K562 (cell line): ENCODE data around the gene C19orf44. TPM values are rescaled to one million over a fixed set of nuclear protein-coding genes. Genes with fewer than 3 reads are reported as not detected.

Experiments used
- CAMTA2 ChIP-seq: fragments of 250-450 bp; sonication (Bioruptor Pico); conservative IDR thresholded peaks from 2 replicates; pipeline ENCODE4 v1.5.1; 2022
- CBX1 ChIP-seq: sonication (generic); IDR thresholded peaks from 2 replicates; pipeline ENCODE4 v1.6.1; 2016; ENCODE audit warnings: antibody characterized with exemption, low read depth, mild to moderate bottlenecking
- NFYB ChIP-seq: IDR thresholded peaks from 2 replicates; pipeline ENCODE4 v1.6.1; 2011; ENCODE audit warnings: mild to moderate bottlenecking, moderate library complexity; ENCODE audit not compliant: insufficient read length; ENCODE audit errors: extremely low read depth
- STAG1 ChIP-seq: sonication (generic); formaldehyde crosslinking; IDR thresholded peaks from 2 replicates; pipeline ENCODE4 v1.5.0; 2020; ENCODE audit warnings: missing genetic modification reagents, borderline replicate concordance
- TAL1 ChIP-seq: fragments of 450-650 bp; IDR thresholded peaks from 2 replicates; pipeline ENCODE4 v1.6.1; 2016; ENCODE audit warnings: mild to moderate bottlenecking
- TCF7L2 ChIP-seq: fragments of 150-350 bp; IDR thresholded peaks from 2 replicates; pipeline ENCODE4 v1.6.1; 2016; ENCODE audit warnings: low read depth, mild to moderate bottlenecking, low read length, moderate library complexity
- ZNF586 ChIP-seq: fragments of 450-650 bp; formaldehyde crosslinking; conservative IDR thresholded peaks from 2 replicates; pipeline ENCODE4 v1.4.0; 2020; ENCODE audit warnings: mild to moderate bottlenecking, moderate library complexity
- polyA plus RNA-seq, 8 experiments: library from polyadenylated mRNA; depleted of rRNA in 4 of 8; stranded (reverse) in 5 of 8; unstranded in 3 of 8; fragments of >200 nt; fragmentation: Nextera tagmentation in 2 of 8; fragmentation: Illumina TruSeq in 1 of 8; extraction: Ambion mirVana in 2 of 8; extraction: Trizol in 1 of 8; gene quantifications; 2 replicates each; pipeline versions ENCODE4 v1.2.1 to v1.2.3, GENCODE V29; 2011 to 2014; ENCODE audit warnings: inconsistent platforms in 1 of 8, missing spikeins in 1 of 8
- total RNA-seq, 7 experiments: library from RNA; depleted of rRNA in 6 of 7; stranded (reverse); fragments of >200 nt in 6 of 7; fragmentation: Illumina TruSeq in 2 of 7; extraction: Trizol in 2 of 7; gene quantifications; 2 replicates each; pipeline versions ENCODE4 v1.2.1 to v1.2.3, GENCODE V29; 2011 to 2021; ENCODE audit warnings: low replicate concordance in 1 of 7
- TF ChIP-seq, protein P1 (sequence below): sonication (generic); formaldehyde crosslinking; IDR thresholded peaks from 2 replicates; pipeline ENCODE4 v1.8.0; 2022; ENCODE audit warnings: missing genetic modification reagents, mild to moderate bottlenecking, moderate library complexity, borderline replicate concordance
- TF ChIP-seq, protein P2 (sequence below): fragments of 450-650 bp; IDR thresholded peaks from 2 replicates; pipeline ENCODE4 v1.6.1; 2016; ENCODE audit warnings: missing biosample characterization, missing genetic modification characterization
- TF ChIP-seq, protein P3 (sequence below): sonication (generic); formaldehyde crosslinking; IDR thresholded peaks from 2 replicates; pipeline ENCODE4 v1.8.1; 2023; ENCODE audit warnings: mild to moderate bottlenecking, missing genetic modification reagents, moderate library complexity
- TF ChIP-seq, protein P4 (sequence below), 2 experiments: fragments of 450-650 bp in 1 of 2; sonication (generic) in 1 of 2; formaldehyde crosslinking in 1 of 2; IDR thresholded peaks in 1 of 2; conservative IDR thresholded peaks in 1 of 2; 2 replicates each; pipeline versions ENCODE4 v1.6.1 to v1.8.1; 2016 to 2023; ENCODE audit warnings: mild to moderate bottlenecking in 2 of 2, moderate library complexity in 2 of 2, inconsistent platforms in 1 of 2, missing genetic modification reagents in 1 of 2
- TF ChIP-seq, protein P5 (sequence below): fragments of 150-350 bp; IDR thresholded peaks from 2 replicates; pipeline ENCODE4 v1.6.1; 2014; ENCODE audit warnings: low read depth, mild to moderate bottlenecking, low read length, borderline replicate concordance
- TF ChIP-seq, protein P6 (sequence below), 3 experiments: fragments of 200-800 bp in 1 of 3; fragments of 250-450 bp in 1 of 3; fragments of 450-650 bp in 1 of 3; sonication (Bioruptor Pico) in 1 of 3; sonication (Bioruptor generic) in 1 of 3; formaldehyde crosslinking in 1 of 3; IDR thresholded peaks; 2 replicates each; pipeline versions ENCODE4 v1.6.1 to v1.8.0; 2016 to 2022; ENCODE audit warnings: mild to moderate bottlenecking in 2 of 3, missing genetic modification characterization in 2 of 3, missing compliant biosample characterization in 1 of 3, moderate library complexity in 1 of 3

C19orf44 gene
- total and polyA plus RNA-seq, 9 of the 15 experiments (the other 6 are each of a cell fraction or from before 2014, with no cell fraction given), result 0.41 to 7.7 (median 3.5) TPM

DNA sequence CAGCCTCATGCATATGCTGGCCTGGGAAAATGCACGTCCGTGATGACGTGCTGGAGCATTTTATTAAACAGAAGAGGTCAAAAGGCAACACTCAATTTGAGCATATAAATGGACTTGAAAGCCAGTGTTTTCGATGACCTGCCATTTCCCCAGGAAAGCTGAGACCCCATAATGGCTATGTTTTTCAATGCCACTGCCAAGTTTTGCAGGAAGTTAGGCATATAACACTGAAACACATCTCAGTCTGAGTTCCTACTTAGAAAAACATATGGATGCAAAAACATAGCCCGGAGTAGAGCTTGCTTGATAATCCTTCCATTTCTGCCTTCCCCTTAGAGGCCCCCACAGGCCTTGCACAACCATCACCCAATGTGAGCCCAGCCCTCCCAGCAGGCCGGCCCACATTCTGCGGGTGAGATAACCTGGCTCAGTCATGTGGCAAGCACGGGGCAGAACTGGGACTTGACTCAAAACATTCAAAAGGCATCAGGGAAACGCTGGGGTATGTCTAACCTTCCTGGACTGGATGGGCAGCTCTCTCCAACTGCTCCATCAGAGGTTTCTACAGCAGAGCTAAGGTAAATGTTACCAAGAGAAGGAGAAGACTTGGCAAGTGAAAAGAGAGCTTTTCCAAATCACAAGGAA, 49.3 kb upstream of the C19orf44 start (continued):
- TF ChIP-seq, protein P1, sequence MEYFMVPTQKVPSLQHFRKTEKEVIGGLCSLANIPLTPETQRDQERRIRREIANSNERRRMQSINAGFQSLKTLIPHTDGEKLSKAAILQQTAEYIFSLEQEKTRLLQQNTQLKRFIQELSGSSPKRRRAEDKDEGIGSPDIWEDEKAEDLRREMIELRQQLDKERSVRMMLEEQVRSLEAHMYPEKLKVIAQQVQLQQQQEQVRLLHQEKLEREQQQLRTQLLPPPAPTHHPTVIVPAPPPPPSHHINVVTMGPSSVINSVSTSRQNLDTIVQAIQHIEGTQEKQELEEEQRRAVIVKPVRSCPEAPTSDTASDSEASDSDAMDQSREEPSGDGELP (CRISPR knock-in tag), result peak; percentile 69
- TF ChIP-seq TCF7L2 (no peak), ZNF586 (CRISPR knock-in tag) (no peak), TAL1 (no peak), CAMTA2 (no peak), STAG1 (CRISPR knock-in tag) (no peak), CBX1 (no peak), NFYB (no peak)
- TF ChIP-seq, protein P2, sequence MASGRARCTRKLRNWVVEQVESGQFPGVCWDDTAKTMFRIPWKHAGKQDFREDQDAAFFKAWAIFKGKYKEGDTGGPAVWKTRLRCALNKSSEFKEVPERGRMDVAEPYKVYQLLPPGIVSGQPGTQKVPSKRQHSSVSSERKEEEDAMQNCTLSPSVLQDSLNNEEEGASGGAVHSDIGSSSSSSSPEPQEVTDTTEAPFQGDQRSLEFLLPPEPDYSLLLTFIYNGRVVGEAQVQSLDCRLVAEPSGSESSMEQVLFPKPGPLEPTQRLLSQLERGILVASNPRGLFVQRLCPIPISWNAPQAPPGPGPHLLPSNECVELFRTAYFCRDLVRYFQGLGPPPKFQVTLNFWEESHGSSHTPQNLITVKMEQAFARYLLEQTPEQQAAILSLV (tag), result peak; percentile 63
- TF ChIP-seq, protein P3, sequence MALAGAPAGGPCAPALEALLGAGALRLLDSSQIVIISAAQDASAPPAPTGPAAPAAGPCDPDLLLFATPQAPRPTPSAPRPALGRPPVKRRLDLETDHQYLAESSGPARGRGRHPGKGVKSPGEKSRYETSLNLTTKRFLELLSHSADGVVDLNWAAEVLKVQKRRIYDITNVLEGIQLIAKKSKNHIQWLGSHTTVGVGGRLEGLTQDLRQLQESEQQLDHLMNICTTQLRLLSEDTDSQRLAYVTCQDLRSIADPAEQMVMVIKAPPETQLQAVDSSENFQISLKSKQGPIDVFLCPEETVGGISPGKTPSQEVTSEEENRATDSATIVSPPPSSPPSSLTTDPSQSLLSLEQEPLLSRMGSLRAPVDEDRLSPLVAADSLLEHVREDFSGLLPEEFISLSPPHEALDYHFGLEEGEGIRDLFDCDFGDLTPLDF (CRISPR knock-in tag), result no peak
- TF ChIP-seq, protein P4, sequence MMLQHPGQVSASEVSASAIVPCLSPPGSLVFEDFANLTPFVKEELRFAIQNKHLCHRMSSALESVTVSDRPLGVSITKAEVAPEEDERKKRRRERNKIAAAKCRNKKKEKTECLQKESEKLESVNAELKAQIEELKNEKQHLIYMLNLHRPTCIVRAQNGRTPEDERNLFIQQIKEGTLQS (IDR thresholded peaks at IDR 0.05), result peak; percentile 37; the same call in 1 of the 2 replicates
- TF ChIP-seq, protein P4 (CRISPR knock-in tag; conservative IDR thresholded peaks at IDR 0.05), result no peak
- TF ChIP-seq, protein P5, sequence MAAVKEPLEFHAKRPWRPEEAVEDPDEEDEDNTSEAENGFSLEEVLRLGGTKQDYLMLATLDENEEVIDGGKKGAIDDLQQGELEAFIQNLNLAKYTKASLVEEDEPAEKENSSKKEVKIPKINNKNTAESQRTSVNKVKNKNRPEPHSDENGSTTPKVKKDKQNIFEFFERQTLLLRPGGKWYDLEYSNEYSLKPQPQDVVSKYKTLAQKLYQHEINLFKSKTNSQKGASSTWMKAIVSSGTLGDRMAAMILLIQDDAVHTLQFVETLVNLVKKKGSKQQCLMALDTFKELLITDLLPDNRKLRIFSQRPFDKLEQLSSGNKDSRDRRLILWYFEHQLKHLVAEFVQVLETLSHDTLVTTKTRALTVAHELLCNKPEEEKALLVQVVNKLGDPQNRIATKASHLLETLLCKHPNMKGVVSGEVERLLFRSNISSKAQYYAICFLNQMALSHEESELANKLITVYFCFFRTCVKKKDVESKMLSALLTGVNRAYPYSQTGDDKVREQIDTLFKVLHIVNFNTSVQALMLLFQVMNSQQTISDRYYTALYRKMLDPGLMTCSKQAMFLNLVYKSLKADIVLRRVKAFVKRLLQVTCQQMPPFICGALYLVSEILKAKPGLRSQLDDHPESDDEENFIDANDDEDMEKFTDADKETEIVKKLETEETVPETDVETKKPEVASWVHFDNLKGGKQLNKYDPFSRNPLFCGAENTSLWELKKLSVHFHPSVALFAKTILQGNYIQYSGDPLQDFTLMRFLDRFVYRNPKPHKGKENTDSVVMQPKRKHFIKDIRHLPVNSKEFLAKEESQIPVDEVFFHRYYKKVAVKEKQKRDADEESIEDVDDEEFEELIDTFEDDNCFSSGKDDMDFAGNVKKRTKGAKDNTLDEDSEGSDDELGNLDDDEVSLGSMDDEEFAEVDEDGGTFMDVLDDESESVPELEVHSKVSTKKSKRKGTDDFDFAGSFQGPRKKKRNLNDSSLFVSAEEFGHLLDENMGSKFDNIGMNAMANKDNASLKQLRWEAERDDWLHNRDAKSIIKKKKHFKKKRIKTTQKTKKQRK, result no peak
- TF ChIP-seq, protein P6, sequence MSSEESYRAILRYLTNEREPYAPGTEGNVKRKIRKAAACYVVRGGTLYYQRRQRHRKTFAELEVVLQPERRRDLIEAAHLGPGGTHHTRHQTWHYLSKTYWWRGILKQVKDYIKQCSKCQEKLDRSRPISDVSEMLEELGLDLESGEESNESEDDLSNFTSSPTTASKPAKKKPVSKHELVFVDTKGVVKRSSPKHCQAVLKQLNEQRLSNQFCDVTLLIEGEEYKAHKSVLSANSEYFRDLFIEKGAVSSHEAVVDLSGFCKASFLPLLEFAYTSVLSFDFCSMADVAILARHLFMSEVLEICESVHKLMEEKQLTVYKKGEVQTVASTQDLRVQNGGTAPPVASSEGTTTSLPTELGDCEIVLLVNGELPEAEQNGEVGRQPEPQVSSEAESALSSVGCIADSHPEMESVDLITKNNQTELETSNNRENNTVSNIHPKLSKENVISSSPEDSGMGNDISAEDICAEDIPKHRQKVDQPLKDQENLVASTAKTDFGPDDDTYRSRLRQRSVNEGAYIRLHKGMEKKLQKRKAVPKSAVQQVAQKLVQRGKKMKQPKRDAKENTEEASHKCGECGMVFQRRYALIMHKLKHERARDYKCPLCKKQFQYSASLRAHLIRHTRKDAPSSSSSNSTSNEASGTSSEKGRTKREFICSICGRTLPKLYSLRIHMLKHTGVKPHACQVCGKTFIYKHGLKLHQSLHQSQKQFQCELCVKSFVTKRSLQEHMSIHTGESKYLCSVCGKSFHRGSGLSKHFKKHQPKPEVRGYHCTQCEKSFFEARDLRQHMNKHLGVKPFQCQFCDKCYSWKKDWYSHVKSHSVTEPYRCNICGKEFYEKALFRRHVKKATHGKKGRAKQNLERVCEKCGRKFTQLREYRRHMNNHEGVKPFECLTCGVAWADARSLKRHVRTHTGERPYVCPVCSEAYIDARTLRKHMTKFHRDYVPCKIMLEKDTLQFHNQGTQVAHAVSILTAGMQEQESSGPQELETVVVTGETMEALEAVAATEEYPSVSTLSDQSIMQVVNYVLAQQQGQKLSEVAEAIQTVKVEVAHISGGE (CRISPR knock-in tag; IDR thresholded peaks at IDR 0.05), result 0 out of 6 replicates have a peak, but pooled peaks of 1 of the 3 experiments have one; percentile 23
